CD14-positive monocyte (primary cell): Measurements from ENCODE around the gene SLC27A1. TPM values are rescaled to one million over a fixed set of nuclear protein-coding genes. Genes with fewer than 3 reads are reported as not detected.

Experiments used
- DNase-seq, 3 donors: peaks; one replicate each; pipeline ENCODE4 v3.0.0-alpha.2; 2011 to 2022
- H2AFZ ChIP-seq: 2 replicates; pipeline ENCODE4 v1.6.0; 2012; ENCODE audit warnings: mild to moderate bottlenecking, low read depth, low read length, inconsistent platforms; ENCODE audit not compliant: insufficient read depth, poor library complexity, severe bottlenecking
- H3K27ac ChIP-seq, 2 donors: 1 replicate in 1 of 2; 2 replicates in 1 of 2; pipeline ENCODE4 v1.5.1; 2012 to 2013; ENCODE audit warnings: low read length in 2 of 2, control low read depth in 1 of 2, inconsistent platforms in 1 of 2, low read depth in 1 of 2, mild to moderate bottlenecking in 1 of 2
- H3K27me3 ChIP-seq, 2 donors: one replicate each; pipeline versions ENCODE4 v1.6.0 to v1.6.1; 2011 to 2013; ENCODE audit warnings: low read length in 2 of 2; ENCODE audit not compliant: control insufficient read depth in 2 of 2, insufficient read depth in 2 of 2
- H3K36me3 ChIP-seq, 2 donors: replicated peaks in 1 of 2; 1 replicate in 1 of 2; 2 replicates in 1 of 2; pipeline versions ENCODE4 v1.5.1 to v1.6.1; 2012 to 2013; ENCODE audit warnings: low read length in 2 of 2, control low read depth in 1 of 2, inconsistent platforms in 1 of 2, mild to moderate bottlenecking in 1 of 2; ENCODE audit not compliant: insufficient read depth in 2 of 2, control insufficient read depth in 1 of 2
- H3K4me1 ChIP-seq, 2 donors: 1 replicate in 1 of 2; 2 replicates in 1 of 2; pipeline versions ENCODE4 v1.5.1 to v1.6.1; 2012 to 2013; ENCODE audit warnings: low read length in 2 of 2, control low read depth in 1 of 2, inconsistent platforms in 1 of 2, mild to moderate bottlenecking in 1 of 2, moderate library complexity in 1 of 2; ENCODE audit not compliant: insufficient read depth in 2 of 2, control insufficient read depth in 1 of 2
- H3K4me2 ChIP-seq: replicated peaks from 2 replicates; pipeline ENCODE3; 2012; ENCODE audit warnings: low read length, moderate library complexity, mild to moderate bottlenecking; ENCODE audit not compliant: poor library complexity, severe bottlenecking; ENCODE audit errors: extremely low read depth
- H3K4me3 ChIP-seq, 3 experiments: fragments of 200-600 bp in 1 of 3; sonication (generic) in 1 of 3; replicated peaks in 1 of 3; 1 replicate in 2 of 3; 2 replicates in 1 of 3; pipeline ENCODE4 v1.5.1; 2011 to 2013; ENCODE audit warnings: low read length in 3 of 3, mild to moderate bottlenecking in 3 of 3, control low read depth in 2 of 3, low read depth in 2 of 3, inconsistent platforms in 1 of 3, moderate library complexity in 1 of 3
- H3K79me2 ChIP-seq: 2 replicates; pipeline ENCODE4 v1.6.0; 2012; ENCODE audit warnings: mild to moderate bottlenecking, control low read depth, inconsistent platforms, low read length, moderate library complexity; ENCODE audit not compliant: insufficient read depth
- H3K9ac ChIP-seq: 2 replicates; pipeline ENCODE4 v1.6.0; 2017; ENCODE audit warnings: low read length, mild to moderate bottlenecking; ENCODE audit not compliant: insufficient read depth, poor library complexity, severe bottlenecking
- H3K9me3 ChIP-seq, 2 donors: replicated peaks in 1 of 2; 1 replicate in 1 of 2; 2 replicates in 1 of 2; pipeline versions ENCODE4 v1.5.1 to v1.6.1; 2012 to 2013; ENCODE audit warnings: low read length in 2 of 2, control low read depth in 1 of 2; ENCODE audit not compliant: control insufficient read depth in 1 of 2, insufficient read depth in 1 of 2
- H4K20me1 ChIP-seq: 2 replicates; pipeline ENCODE4 v1.6.0; 2012; ENCODE audit warnings: mild to moderate bottlenecking, low read length, control low read depth, moderate library complexity; ENCODE audit not compliant: insufficient read depth
- H3K27ac Mint-ChIP-seq, 7 donors: one replicate each; pipeline ENCODE4 v1.8.0; 2020; ENCODE audit warnings: mild to moderate bottlenecking in 7 of 7, mixed read lengths in 7 of 7, moderate library complexity in 6 of 7, inconsistent platforms in 2 of 7
- H3K27me3 Mint-ChIP-seq, 3 donors: one replicate each; pipeline ENCODE4 v1.8.0; 2021 to 2022; ENCODE audit warnings: low read depth in 3 of 3, mild to moderate bottlenecking in 3 of 3, mixed read lengths in 3 of 3, moderate library complexity in 3 of 3, inconsistent platforms in 1 of 3
- H3K36me3 Mint-ChIP-seq, 2 donors: one replicate each; pipeline ENCODE4 v1.8.0; 2020; ENCODE audit warnings: mixed read lengths in 2 of 2, inconsistent platforms in 1 of 2, mild to moderate bottlenecking in 1 of 2
- H3K4me1 Mint-ChIP-seq: one replicate; pipeline ENCODE4 v1.8.0; 2020; ENCODE audit warnings: mild to moderate bottlenecking, mixed read lengths
- H3K4me3 Mint-ChIP-seq, 2 donors: one replicate each; pipeline ENCODE4 v1.8.0; 2020; ENCODE audit warnings: mild to moderate bottlenecking in 2 of 2, mixed read lengths in 2 of 2, moderate library complexity in 1 of 2
- H3K9me3 Mint-ChIP-seq, 7 donors: one replicate each; pipeline ENCODE4 v1.8.0; 2020 to 2022; ENCODE audit warnings: mixed read lengths in 7 of 7, mild to moderate bottlenecking in 6 of 7, moderate library complexity in 6 of 7, inconsistent platforms in 2 of 7
- WGBS: methylation state at CpG from one replicate; pipeline ENCODE4 v1.1.5; 2013; ENCODE audit warnings: missing lambda C conversion rate; ENCODE audit not compliant: insufficient coverage; 5-methylcytosine and 5-hydroxymethylcytosine counted together
- intact Hi-C, 2 donors: fragments of 100-400 bp; cut with micrococcal nuclease; formaldehyde crosslinking; loops; one replicate each; pipeline versions ENCODE4 v1.15.0 to v1.15.1; 2023
- polyA plus RNA-seq, 3 donors: library from polyadenylated mRNA; depleted of rRNA in 1 of 3; unstranded in 2 of 3; stranded (reverse) in 1 of 3; fragments of 300-500 nt in 2 of 3; fragments of >200 nt in 1 of 3; fragmentation: Illumina TruSeq in 2 of 3; gene quantifications; 1 replicate in 2 of 3; 2 replicates in 1 of 3; pipeline ENCODE4 v1.2.3, GENCODE V29; 2012 to 2021
- TF ChIP-seq, protein P1 (sequence below): fragments of 200-600 bp; IDR thresholded peaks from one replicate; pipeline ENCODE4 v1.8.0; 2022; ENCODE audit warnings: antibody characterized with exemption, mild to moderate bottlenecking

SLC27A1 gene
- polyA plus RNA-seq, 3 donors, result 27.1 to 36.5 (median 27.6) TPM

DNA sequence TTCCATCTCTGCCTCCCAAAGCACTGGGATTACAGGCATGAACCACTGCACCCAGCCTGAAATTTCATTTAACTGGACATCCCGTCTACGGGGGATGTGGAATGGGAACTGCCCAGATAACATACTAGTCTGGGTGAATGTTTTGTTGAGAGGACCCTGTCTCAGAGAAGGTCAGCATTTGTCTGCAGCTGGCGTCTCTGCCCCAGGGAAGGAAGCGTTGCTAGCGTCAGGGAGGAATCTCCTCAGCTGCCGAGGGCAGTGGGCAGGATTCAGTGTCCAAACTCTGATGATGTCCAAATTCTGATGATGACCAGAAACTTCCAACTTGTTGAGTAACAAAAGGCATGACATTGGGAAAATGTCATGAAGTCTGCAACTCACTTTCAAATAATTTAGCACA, 12.7 kb upstream of the SLC27A1 start:
- WGBS, result 82% methylated on average over 5 of the region's 6 CpGs
- Mint-ChIP-seq H3K27ac (no peak overlapping the region), H3K4me1 (peaks cover 3% of the 10 kb centered on the region), H3K4me3 (peak overlapping the region in 1 of 2 donors; percentile 60), H3K27me3 (peaks cover 44 to 62% (median 56%) of the 10 kb centered on the region in 3 donors), H3K9me3 (peaks cover 2 to 10% (median 9%) of the 10 kb centered on the region in 7 donors), H3K36me3 (no peaks in the 10 kb centered on the region)
- Histone ChIP-seq H3K9me3 (peaks cover 3 to 4% of the 10 kb centered on the region in 2 donors), H4K20me1 (no peaks in the 10 kb centered on the region), H3K36me3 (no peaks in the 10 kb centered on the region), H2AFZ (no peak overlapping the region), H3K9ac (no peak overlapping the region), H3K4me3 (no peak overlapping the region), H3K79me2 (no peaks in the 10 kb centered on the region), H3K4me1 (peaks cover 0 to 2% of the 10 kb centered on the region in 2 donors), H3K27ac (no peak overlapping the region), H3K27me3 (peaks cover 22 to 43% of the 10 kb centered on the region in 2 donors), H3K4me2 (no peak overlapping the region)
- no peak for DNase-seq
- TF ChIP-seq, protein P1, sequence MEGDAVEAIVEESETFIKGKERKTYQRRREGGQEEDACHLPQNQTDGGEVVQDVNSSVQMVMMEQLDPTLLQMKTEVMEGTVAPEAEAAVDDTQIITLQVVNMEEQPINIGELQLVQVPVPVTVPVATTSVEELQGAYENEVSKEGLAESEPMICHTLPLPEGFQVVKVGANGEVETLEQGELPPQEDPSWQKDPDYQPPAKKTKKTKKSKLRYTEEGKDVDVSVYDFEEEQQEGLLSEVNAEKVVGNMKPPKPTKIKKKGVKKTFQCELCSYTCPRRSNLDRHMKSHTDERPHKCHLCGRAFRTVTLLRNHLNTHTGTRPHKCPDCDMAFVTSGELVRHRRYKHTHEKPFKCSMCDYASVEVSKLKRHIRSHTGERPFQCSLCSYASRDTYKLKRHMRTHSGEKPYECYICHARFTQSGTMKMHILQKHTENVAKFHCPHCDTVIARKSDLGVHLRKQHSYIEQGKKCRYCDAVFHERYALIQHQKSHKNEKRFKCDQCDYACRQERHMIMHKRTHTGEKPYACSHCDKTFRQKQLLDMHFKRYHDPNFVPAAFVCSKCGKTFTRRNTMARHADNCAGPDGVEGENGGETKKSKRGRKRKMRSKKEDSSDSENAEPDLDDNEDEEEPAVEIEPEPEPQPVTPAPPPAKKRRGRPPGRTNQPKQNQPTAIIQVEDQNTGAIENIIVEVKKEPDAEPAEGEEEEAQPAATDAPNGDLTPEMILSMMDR, result no peak
- intact Hi-C loops, result no loop called here

DNA sequence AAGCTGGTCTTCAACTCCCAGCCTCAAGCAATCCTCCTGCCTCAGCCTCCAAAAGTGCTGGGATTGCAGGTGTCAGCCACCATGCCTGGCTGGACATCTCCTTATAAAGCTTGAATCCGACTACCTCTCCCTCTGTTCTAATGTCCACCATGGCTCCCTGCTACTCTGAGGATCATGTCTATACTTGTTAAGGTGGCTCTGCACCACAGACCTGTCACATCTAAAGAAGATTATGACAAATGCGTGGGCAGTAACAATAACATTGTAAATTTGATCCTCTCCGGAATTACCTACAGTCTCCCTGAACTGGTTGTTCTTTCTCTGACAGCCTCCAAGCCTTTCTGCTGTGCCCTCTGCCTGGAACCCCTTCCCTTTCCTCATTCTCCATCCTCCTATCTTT, 11.4 kb upstream of the SLC27A1 start:
- Histone ChIP-seq H3K79me2 (no peaks in the 10 kb centered on the region), H3K4me3 (no peak overlapping the region), H2AFZ (no peak overlapping the region), H3K9me3 (peaks cover 0 to 3% of the 10 kb centered on the region in 2 donors), H3K36me3 (no peaks in the 10 kb centered on the region), H3K9ac (no peak overlapping the region), H3K4me2 (no peak overlapping the region), H3K27ac (no peak overlapping the region), H4K20me1 (no peaks in the 10 kb centered on the region), H3K4me1 (no peaks in the 10 kb centered on the region), H3K27me3 (peaks cover 22 to 37% of the 10 kb centered on the region in 2 donors)
- H3K27me3 Mint-ChIP-seq, result peaks cover 34 to 65% (median 53%) of the 10 kb centered on the region in 3 donors
- no peak for DNase-seq
- TF ChIP-seq, protein P1, result no peak
- WGBS, result 89% methylated on average over 3 of the region's 3 CpGs
- H3K4me1 Mint-ChIP-seq, result no peaks in the 10 kb centered on the region
- H3K9me3 Mint-ChIP-seq, result peaks cover 0 to 5% (median 3%) of the 10 kb centered on the region in 7 donors
- intact Hi-C loops, result no loop called here
- no peak overlapping the region for H3K4me3 Mint-ChIP-seq
- no peak overlapping the region for H3K27ac Mint-ChIP-seq
- no peaks in the 10 kb centered on the region for H3K36me3 Mint-ChIP-seq
